ENCODE results near the gene HDHD5.
A peak's percentile ranks its signal among the peaks of the same experiment; 100 is the strongest.
"Not testable (repeated sequence)": the region's sequence is repeated elsewhere in the genome, so short reads cannot be mapped to it uniquely, and the experiment has no call there.

The HDHD5 gene

GRCh38 chr22:17167486-17167885 is 8.4 kb upstream of the HDHD5 start:
- Mint-ChIP-seq H3K27me3 (peaks cover 2% of the 10 kb centered on the region), H3K36me3 (no peaks in the 10 kb centered on the region), H3K9me3 (no peaks in the 10 kb centered on the region), H3K4me1 (peaks cover 3% of the 10 kb centered on the region), H3K4me3 (no peak overlapping the region), H3K27ac (no peak overlapping the region)
- DNase-seq (ENCODE audit: low spot score in 2 of 2) = no peak
- ATAC-seq (ENCODE audit: low read depth) = no peak

- H3K4me3 Mint-ChIP-seq = no peak overlapping the region
- peaks cover 8% of the 10 kb centered on the region for H3K4me1 Mint-ChIP-seq
- H3K9me3 Mint-ChIP-seq = no peaks in the 10 kb centered on the region
- ATAC-seq (ENCODE audit: low read depth) (no peak), DNase-seq (ENCODE audit: low spot score in 2 of 2) (no peak)
- no peak overlapping the region for H3K27ac Mint-ChIP-seq
- H3K27me3 Mint-ChIP-seq = peaks cover 2% of the 10 kb centered on the region
- H3K36me3 Mint-ChIP-seq = no peaks in the 10 kb centered on the region
Measured at GRCh38 chr22:17164392-17165024, 5.4 kb upstream of the HDHD5 start.

- no peaks in the 10 kb centered on the region for H3K27me3 Mint-ChIP-seq
Measured at GRCh38 chr22:17162731-17163130, 3.7 kb upstream of the HDHD5 start.

GRCh38 chr22:17161991-17162390 is 2.9 kb upstream of the HDHD5 start:
- Mint-ChIP-seq H3K36me3 (no peaks in the 10 kb centered on the region), H3K4me1 (peaks cover 8% of the 10 kb centered on the region), H3K4me3 (no peak overlapping the region), H3K27me3 (no peaks in the 10 kb centered on the region), H3K9me3 (no peaks in the 10 kb centered on the region), H3K27ac (no peak overlapping the region)
- no peak for DNase-seq (ENCODE audit: low spot score in 2 of 2)
- no peak for ATAC-seq (ENCODE audit: low read depth)

More at GRCh38 chr22:17162731-17163130, 3.7 kb upstream of the HDHD5 start:
- H3K36me3 Mint-ChIP-seq = no peaks in the 10 kb centered on the region
- H3K9me3 Mint-ChIP-seq = no peaks in the 10 kb centered on the region
- H3K4me3 Mint-ChIP-seq = no peak overlapping the region
- ATAC-seq (ENCODE audit: low read depth) (no peak), DNase-seq (ENCODE audit: low spot score in 2 of 2) (no peak)
- H3K4me1 Mint-ChIP-seq = peaks cover 8% of the 10 kb centered on the region
- no peak overlapping the region for H3K27ac Mint-ChIP-seq

GRCh38 chr22:17159504-17159951 is 451 bp upstream of the HDHD5 start:
- peak overlapping the region; percentile 88 for H3K4me3 Mint-ChIP-seq
- H3K9me3 Mint-ChIP-seq = no peaks in the 10 kb centered on the region
- H3K27ac Mint-ChIP-seq = no peak overlapping the region
- peak; percentile 19 for ATAC-seq (ENCODE audit: low read depth)
- DNase-seq (ENCODE audit: low spot score in 2 of 2) = no peak
- H3K27me3 Mint-ChIP-seq = no peaks in the 10 kb centered on the region
- peaks cover 2% of the 10 kb centered on the region for H3K36me3 Mint-ChIP-seq
- peaks cover 14% of the 10 kb centered on the region for H3K4me1 Mint-ChIP-seq

GRCh38 chr22:17158176-17158567 is 905 bp downstream of the HDHD5 start:
- Mint-ChIP-seq H3K27me3 (no peaks in the 10 kb centered on the region), H3K36me3 (peaks cover 2% of the 10 kb centered on the region), H3K9me3 (no peaks in the 10 kb centered on the region), H3K27ac (no peak overlapping the region), H3K4me3 (peak overlapping the region; percentile 88), H3K4me1 (peaks cover 14% of the 10 kb centered on the region)
- ATAC-seq (ENCODE audit: low read depth) (no peak), DNase-seq (ENCODE audit: low spot score in 2 of 2) (no peak)

GRCh38 chr22:17157714-17158113 is 1.4 kb downstream of the HDHD5 start:
- no peak for ATAC-seq (ENCODE audit: low read depth)
- no peaks in the 10 kb centered on the region for H3K9me3 Mint-ChIP-seq
- H3K4me3 Mint-ChIP-seq = peak overlapping the region; percentile 88
- H3K27ac Mint-ChIP-seq = no peak overlapping the region
- H3K4me1 Mint-ChIP-seq = peaks cover 14% of the 10 kb centered on the region
- H3K36me3 Mint-ChIP-seq = peaks cover 2% of the 10 kb centered on the region
- DNase-seq (ENCODE audit: low spot score in 2 of 2) = no peak
- no peaks in the 10 kb centered on the region for H3K27me3 Mint-ChIP-seq

- no peak for DNase-seq (ENCODE audit: low spot score in 2 of 2)
- no peak for ATAC-seq (ENCODE audit: low read depth)
- Mint-ChIP-seq H3K4me3 (no peak overlapping the region), H3K4me1 (peaks cover 18% of the 10 kb centered on the region), H3K9me3 (no peaks in the 10 kb centered on the region), H3K27me3 (no peaks in the 10 kb centered on the region), H3K27ac (peak overlapping the region; percentile 45), H3K36me3 (peaks cover 4% of the 10 kb centered on the region)
Measured at GRCh38 chr22:17155941-17156340, 3.1 kb downstream of the HDHD5 start.

GRCh38 chr22:17152971-17153370 is 6.1 kb downstream of the HDHD5 start:
- Mint-ChIP-seq H3K4me1 (peaks cover 13% of the 10 kb centered on the region), H3K27me3 (no peaks in the 10 kb centered on the region), H3K9me3 (no peaks in the 10 kb centered on the region), H3K27ac (no peak overlapping the region), H3K36me3 (peaks cover 4% of the 10 kb centered on the region), H3K4me3 (no peak overlapping the region)
- DNase-seq (ENCODE audit: low spot score in 2 of 2) = no peak
- no peak for ATAC-seq (ENCODE audit: low read depth)

GRCh38 chr22:17152340-17152739 is 6.7 kb downstream of the HDHD5 start:
- H3K4me1 Mint-ChIP-seq = peaks cover 15% of the 10 kb centered on the region
- no peak overlapping the region for H3K4me3 Mint-ChIP-seq
- H3K27ac Mint-ChIP-seq = no peak overlapping the region
- no peaks in the 10 kb centered on the region for H3K9me3 Mint-ChIP-seq
- H3K27me3 Mint-ChIP-seq = no peaks in the 10 kb centered on the region
- peaks cover 9% of the 10 kb centered on the region for H3K36me3 Mint-ChIP-seq
- ATAC-seq (ENCODE audit: low read depth) (no peak), DNase-seq (ENCODE audit: low spot score in 2 of 2) (no peak)

- Mint-ChIP-seq H3K27ac (no peak overlapping the region), H3K4me1 (peaks cover 8% of the 10 kb centered on the region), H3K27me3 (no peaks in the 10 kb centered on the region), H3K4me3 (no peak overlapping the region), H3K36me3 (peaks cover 12% of the 10 kb centered on the region), H3K9me3 (no peaks in the 10 kb centered on the region)
- ATAC-seq (ENCODE audit: low read depth) = no peak
- DNase-seq (ENCODE audit: low spot score in 2 of 2) = no peak
Measured at GRCh38 chr22:17149076-17149815, 9.8 kb downstream of the HDHD5 start.

GRCh38 chr22:17147458-17147857 is 11.6 kb downstream of the HDHD5 start:
- not testable (repeated sequence) for H3K27ac Mint-ChIP-seq, H3K4me3 Mint-ChIP-seq

GRCh38 chr22:17145021-17145680 is 13.9 kb downstream of the HDHD5 start:
- ATAC-seq (ENCODE audit: low read depth) (no peak), DNase-seq (ENCODE audit: low spot score in 2 of 2) (no peak)
- peaks cover 24% of the 10 kb centered on the region for H3K36me3 Mint-ChIP-seq
- peaks cover 2% of the 10 kb centered on the region for H3K4me1 Mint-ChIP-seq
- no peak overlapping the region for H3K27ac Mint-ChIP-seq
- H3K9me3 Mint-ChIP-seq = no peaks in the 10 kb centered on the region
- H3K27me3 Mint-ChIP-seq = no peaks in the 10 kb centered on the region
- H3K4me3 Mint-ChIP-seq = no peak overlapping the region

More at GRCh38 chr22:17147458-17147857, 11.6 kb downstream of the HDHD5 start:
- H3K4me1 Mint-ChIP-seq; H3K9me3 Mint-ChIP-seq; DNase-seq (ENCODE audit: low spot score in 2 of 2); ATAC-seq (ENCODE audit: low read depth); H3K27me3 Mint-ChIP-seq: not testable (repeated sequence)
- H3K36me3 Mint-ChIP-seq = peaks cover 21% of the 10 kb centered on the region

- no peak overlapping the region for H3K27ac Mint-ChIP-seq
- ATAC-seq (ENCODE audit: low read depth) (no peak), DNase-seq (ENCODE audit: low spot score in 2 of 2) (no peak)
- H3K4me1 Mint-ChIP-seq = peaks cover 2% of the 10 kb centered on the region
- no peaks in the 10 kb centered on the region for H3K27me3 Mint-ChIP-seq
- no peak overlapping the region for H3K4me3 Mint-ChIP-seq
- peaks cover 24% of the 10 kb centered on the region for H3K36me3 Mint-ChIP-seq
- no peaks in the 10 kb centered on the region for H3K9me3 Mint-ChIP-seq
Measured at GRCh38 chr22:17143826-17144225, 15.3 kb downstream of the HDHD5 start.
